ENCODE measurements around the gene CITED2. TPM values are rescaled to one million over a fixed set of nuclear protein-coding genes. Genes with fewer than 3 reads are reported as not detected.

Gene CITED2
- total and polyA plus RNA-seq, 2 of the 8 experiments (the other 6 are each of a cell fraction or from before 2014, with no cell fraction given) = 89.1 to 115 TPM

- Histone ChIP-seq H3K18ac (ENCODE audit: extremely low read depth, low read length) (no peak overlapping the region), H2AFZ (ENCODE audit: low read length) (no peak overlapping the region), H3K79me1 (ENCODE audit: low read depth, low read length) (no peaks in the 10 kb centered on the region), H3K56ac (replicated peaks; ENCODE audit: insufficient read length, low read depth, low read length) (no peak overlapping the region), H2BK12ac (ENCODE audit: low read depth, low read length) (no peak overlapping the region), H2BK15ac (ENCODE audit: low read length) (no peak overlapping the region), H3K23ac (ENCODE audit: insufficient read length) (no peak overlapping the region), H3K36me3 (ENCODE audit: control insufficient read depth in 2 of 4, insufficient read depth in 4 of 4, low read length in 3 of 4) (no peaks in the 10 kb centered on the region), H2BK120ac (replicated peaks; ENCODE audit: low read depth, low read length) (no peak overlapping the region), H3K9me3 (ENCODE audit: insufficient read depth in 2 of 2, low read depth in 1 of 2, low read length in 1 of 2) (no peaks in the 10 kb centered on the region), H2BK20ac (ENCODE audit: low read length) (no peak overlapping the region), H2BK5ac (ENCODE audit: low read depth, low read length) (no peak overlapping the region), H3K27me3 (replicated peaks in 1 of 4; ENCODE audit: control insufficient read depth in 3 of 4, extremely low read depth in 1 of 4, insufficient read depth in 3 of 4, low read length in 3 of 4) (peaks cover 0 to 1% (median 0%) of the 10 kb centered on the region in 4 experiments; a peak in 1 of 7 replicates), H3K23me2 (ENCODE audit: low read depth, low read length) (no peaks in the 10 kb centered on the region), H3K4me3 (ENCODE audit: extremely low read depth in 1 of 4, insufficient read depth in 2 of 4, low read depth in 3 of 4, low read length in 4 of 4) (no peak overlapping the region), H4K5ac (ENCODE audit: insufficient read length, low read depth, low read length) (no peak overlapping the region), H4K20me1 (replicated peaks in 1 of 2; ENCODE audit: control insufficient read depth in 1 of 2, insufficient read depth in 2 of 2, low read length in 2 of 2) (no peaks in the 10 kb centered on the region), H2AK5ac (ENCODE audit: low read depth, low read length) (no peak overlapping the region), H3K4me1 (replicated peaks in 1 of 4; ENCODE audit: control insufficient read depth in 3 of 4, insufficient read depth in 4 of 4, low read length in 3 of 4) (no peaks in the 10 kb centered on the region), H3K79me2 (ENCODE audit: control insufficient read depth in 1 of 2, insufficient read depth in 2 of 2, low read length in 2 of 2) (no peaks in the 10 kb centered on the region), H3K14ac (ENCODE audit: insufficient read length) (no peak overlapping the region), H4K91ac (replicated peaks; ENCODE audit: insufficient read length, low read length) (no peak overlapping the region), H3K4ac (replicated peaks; ENCODE audit: insufficient read length, low read depth, low read length) (no peak overlapping the region), H3K4me2 (ENCODE audit: insufficient read depth in 1 of 2, low read depth in 2 of 2, low read length in 2 of 2) (no peak overlapping the region), H3K9ac (replicated peaks in 1 of 4; ENCODE audit: extremely low read depth in 1 of 4, low read depth in 3 of 4, low read length in 3 of 4) (no peak overlapping the region), H3K27ac (ENCODE audit: low read depth, low read length) (no peak overlapping the region), H4K8ac (ENCODE audit: extremely low read depth, insufficient read depth, low read length) (no peak overlapping the region)
- ChIA-PET POLR2A (ENCODE audit: partially characterized antibody) (interaction anchor here (1.9 kb wide), 1 partner anchor 31 kb away, joined by 4 read pairs; no protein-coding TSS in a partner anchor), CTCF (ENCODE audit: partially characterized antibody) (interaction anchor here (0.7 kb wide), 1 partner anchor 11 kb away, joined by 5 read pairs; no protein-coding TSS in a partner anchor)
- FAIRE-seq = no peak
- 91% methylated on average over 4 of the region's 4 CpGs; no CpG with 5 or more reads in 1 of the 2 experiments for WGBS, 2 experiments (ENCODE audit: extremely low coverage in 1 of 2, insufficient coverage in 1 of 2, insufficient read length in 1 of 2, insufficient replicate concordance in 2 of 2, low coverage in 1 of 2, low lambda C conversion rate in 2 of 2, missing lambda C conversion rate in 1 of 2)
- DNase-seq (ENCODE audit: low read depth in 1 of 2, low spot score in 2 of 2) = no peak
- TF ChIP-seq CREB1 (IDR thresholded peaks at IDR 0.05) (no peak), SIRT6 (IDR thresholded peaks at IDR 0.05; ENCODE audit: low read length) (no peak), RNF2 (IDR thresholded peaks at IDR 0.05; ENCODE audit: borderline replicate concordance, low read depth, low read length, missing control alignments, poor library complexity, severe bottlenecking) (no peak), ZNF274 (IDR thresholded peaks at IDR 0.05; ENCODE audit: borderline replicate concordance, extremely low read depth, low read length) (no peak), TAF1 (IDR thresholded peaks at IDR 0.05; ENCODE audit: low read depth, low read length) (no peak), CHD1 (IDR thresholded peaks at IDR 0.05; ENCODE audit: low read depth, low read length) (no peak), POU5F1 (IDR thresholded peaks at IDR 0.05; ENCODE audit: low read depth, low read length) (no peak), BRCA1 (IDR thresholded peaks at IDR 0.05; ENCODE audit: low read depth, low read length) (no peak), SP2 (IDR thresholded peaks at IDR 0.05; ENCODE audit: low read length) (no peak), USF2 (IDR thresholded peaks at IDR 0.05; ENCODE audit: low read length) (no peak), BACH1 (IDR thresholded peaks at IDR 0.05; ENCODE audit: low read length) (no peak)
- TF ChIP-seq, protein P1, sequence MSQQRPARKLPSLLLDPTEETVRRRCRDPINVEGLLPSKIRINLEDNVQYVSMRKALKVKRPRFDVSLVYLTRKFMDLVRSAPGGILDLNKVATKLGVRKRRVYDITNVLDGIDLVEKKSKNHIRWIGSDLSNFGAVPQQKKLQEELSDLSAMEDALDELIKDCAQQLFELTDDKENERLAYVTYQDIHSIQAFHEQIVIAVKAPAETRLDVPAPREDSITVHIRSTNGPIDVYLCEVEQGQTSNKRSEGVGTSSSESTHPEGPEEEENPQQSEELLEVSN (IDR thresholded peaks at IDR 0.05) = no peak
Measured at GRCh38 chr6:139406577-139407343, 32.3 kb upstream of the CITED2 start.
